Measurements from ENCODE around the gene CCT5.

The CCT5 gene

GRCh38 chr5:10229306-10230048, 20.6 kb upstream of the CCT5 start:
- Histone ChIP-seq H3K4me1 (ENCODE audit: control insufficient read depth, insufficient read depth, low read length) (no peaks in the 10 kb centered on the region), H3K36me3 (ENCODE audit: control insufficient read depth in 2 of 2, insufficient read depth in 1 of 2, low read length in 2 of 2) (peaks cover 0 to 12% of the 10 kb centered on the region in 2 experiments; a peak in 1 of 3 replicates), H3K4me3 (ENCODE audit: low read depth, low read length) (no peak overlapping the region), H3K9me3 (ENCODE audit: control insufficient read depth, insufficient read depth, low read depth, low read length) (no peaks in the 10 kb centered on the region), H3K27ac (ENCODE audit: extremely low read depth, low read depth, low read length) (no peak overlapping the region)
- TF ChIP-seq ZNF404 (tag by site-specific recombination; IDR thresholded peaks at IDR 0.05) (no peak), ZNF704 (tag by site-specific recombination; IDR thresholded peaks at IDR 0.05) (no peak), ZNF48 (tag by site-specific recombination; IDR thresholded peaks at IDR 0.05) (no peak), ZNF513 (tag by site-specific recombination; IDR thresholded peaks at IDR 0.05) (no peak), PRDM1 (tag by site-specific recombination; IDR thresholded peaks at IDR 0.05) (no peak), ZNF280D (tag by site-specific recombination; IDR thresholded peaks at IDR 0.05) (no peak), ZBTB49 (tag by site-specific recombination; IDR thresholded peaks at IDR 0.05; ENCODE audit: low read depth) (no peak), ZNF184 (tag by site-specific recombination; IDR thresholded peaks at IDR 0.05) (no peak), ZFP69B (tag by site-specific recombination; IDR thresholded peaks at IDR 0.05) (no peak), SP3 (tag by site-specific recombination; IDR thresholded peaks at IDR 0.05) (no peak), CTCF (tag by site-specific recombination; IDR thresholded peaks at IDR 0.05) (no peak), ZFP3 (tag by site-specific recombination; IDR thresholded peaks at IDR 0.05; ENCODE audit: low read depth) (no peak), ATF2 (tag by site-specific recombination; IDR thresholded peaks at IDR 0.05; ENCODE audit: low read depth) (no peak)
- ChIA-PET CTCF (interaction anchor here (0.7 kb wide), 1 partner anchor 270 kb away, joined by 3 read pairs; no protein-coding TSS in a partner anchor), POLR2A (no interaction called here)
